Gastroesophageal sphincter (tissue), 3 donors: Measurements from ENCODE around the gene HHAT.

Source experiments
- EP300 ChIP-seq: sonication (generic); formaldehyde crosslinking; IDR thresholded peaks from one replicate; pipeline ENCODE4 v1.6.1; 2017; ENCODE audit warnings: antibody characterized with exemption, mild to moderate bottlenecking
- POLR2A ChIP-seq, 2 donors: fragments of 450-650 bp; IDR thresholded peaks; one replicate each; pipeline ENCODE4 v1.6.1; 2017; ENCODE audit warnings: antibody characterized with exemption in 2 of 2, mild to moderate bottlenecking in 2 of 2, moderate library complexity in 1 of 2
- POLR2AphosphoS5 ChIP-seq: sonication (generic); formaldehyde crosslinking; IDR thresholded peaks from one replicate; pipeline ENCODE4 v1.6.1; 2017; ENCODE audit warnings: antibody characterized with exemption
- TF ChIP-seq, protein P1 (sequence below), 4 experiments: fragments of 200-600 bp in 2 of 4; fragments of 450-650 bp in 2 of 4; sonication (generic) in 1 of 4; IDR thresholded peaks; one replicate each; pipeline ENCODE4 v1.5.1; 2017 to 2019; ENCODE audit warnings: antibody characterized with exemption in 4 of 4, mild to moderate bottlenecking in 2 of 4, moderate library complexity in 2 of 4

- TF ChIP-seq, protein P1, sequence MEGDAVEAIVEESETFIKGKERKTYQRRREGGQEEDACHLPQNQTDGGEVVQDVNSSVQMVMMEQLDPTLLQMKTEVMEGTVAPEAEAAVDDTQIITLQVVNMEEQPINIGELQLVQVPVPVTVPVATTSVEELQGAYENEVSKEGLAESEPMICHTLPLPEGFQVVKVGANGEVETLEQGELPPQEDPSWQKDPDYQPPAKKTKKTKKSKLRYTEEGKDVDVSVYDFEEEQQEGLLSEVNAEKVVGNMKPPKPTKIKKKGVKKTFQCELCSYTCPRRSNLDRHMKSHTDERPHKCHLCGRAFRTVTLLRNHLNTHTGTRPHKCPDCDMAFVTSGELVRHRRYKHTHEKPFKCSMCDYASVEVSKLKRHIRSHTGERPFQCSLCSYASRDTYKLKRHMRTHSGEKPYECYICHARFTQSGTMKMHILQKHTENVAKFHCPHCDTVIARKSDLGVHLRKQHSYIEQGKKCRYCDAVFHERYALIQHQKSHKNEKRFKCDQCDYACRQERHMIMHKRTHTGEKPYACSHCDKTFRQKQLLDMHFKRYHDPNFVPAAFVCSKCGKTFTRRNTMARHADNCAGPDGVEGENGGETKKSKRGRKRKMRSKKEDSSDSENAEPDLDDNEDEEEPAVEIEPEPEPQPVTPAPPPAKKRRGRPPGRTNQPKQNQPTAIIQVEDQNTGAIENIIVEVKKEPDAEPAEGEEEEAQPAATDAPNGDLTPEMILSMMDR (IDR thresholded peaks at IDR 0.05), result no peak
- no peak for TF ChIP-seq EP300
- no peak for TF ChIP-seq POLR2AphosphoS5
- TF ChIP-seq POLR2A (IDR thresholded peaks at IDR 0.05), result no peak
Measured at GRCh38 chr1:210516092-210516656, 187.5 kb downstream of the HHAT start.
